HepG2 (cell line): ENCODE results near the gene NOVA2. TPM values are rescaled to one million over a fixed set of nuclear protein-coding genes. Genes with fewer than 3 reads are reported as not detected.

Source experiments
- ARID2 ChIP-seq: sonication (generic); formaldehyde crosslinking; IDR thresholded peaks from 2 replicates; pipeline ENCODE4 v1.8.1; 2022; ENCODE audit warnings: mild to moderate bottlenecking, missing genetic modification reagents, borderline replicate concordance
- E2F2 ChIP-seq: sonication (generic); formaldehyde crosslinking; IDR thresholded peaks from 2 replicates; pipeline ENCODE4 v1.4.0; 2020; ENCODE audit warnings: missing genetic modification reagents, borderline replicate concordance
- GABPA ChIP-seq, 2 experiments: IDR thresholded peaks; 2 replicates each; pipeline ENCODE4 v1.6.1; 2011 to 2016; ENCODE audit warnings: low read depth in 2 of 2, low read length in 1 of 2, missing biosample characterization in 1 of 2, missing genetic modification characterization in 1 of 2
- HHEX ChIP-seq: IDR thresholded peaks from 2 replicates; pipeline ENCODE4 v1.6.1; 2016; ENCODE audit warnings: control low read depth
- KDM4B ChIP-seq: sonication (generic); formaldehyde crosslinking; IDR thresholded peaks from 2 replicates; pipeline ENCODE4 v1.4.0; 2020; ENCODE audit warnings: missing genetic modification reagents
- KMT2B ChIP-seq: IDR thresholded peaks from 2 replicates; pipeline ENCODE4 v1.6.1; 2016; ENCODE audit warnings: missing genetic modification reagents, missing compliant biosample characterization
- MIXL1 ChIP-seq: IDR thresholded peaks from 2 replicates; pipeline ENCODE4 v1.6.1; 2016
- MLLT10 ChIP-seq: sonication (generic); formaldehyde crosslinking; IDR thresholded peaks from 2 replicates; pipeline ENCODE4 v1.4.0; 2020; ENCODE audit warnings: missing genetic modification reagents
- MTF2 ChIP-seq: sonication (generic); formaldehyde crosslinking; IDR thresholded peaks from 2 replicates; pipeline ENCODE4 v1.5.0; 2020; ENCODE audit warnings: missing genetic modification reagents, borderline replicate concordance
- NFIC ChIP-seq: IDR thresholded peaks from 2 replicates; pipeline ENCODE4 v1.6.1; 2012; ENCODE audit warnings: mild to moderate bottlenecking, low read length, inconsistent platforms
- PAX8 ChIP-seq: sonication (generic); formaldehyde crosslinking; IDR thresholded peaks from 2 replicates; pipeline ENCODE4 v1.8.0; 2022; ENCODE audit warnings: mild to moderate bottlenecking, missing genetic modification reagents, borderline replicate concordance
- PCBP1 ChIP-seq: fragments of 200-400 bp; formaldehyde crosslinking; IDR thresholded peaks from 2 replicates; pipeline ENCODE4 v1.6.1; 2017; ENCODE audit warnings: mild to moderate bottlenecking, low read depth, low read length, borderline replicate concordance
- PITX1 ChIP-seq: sonication (generic); formaldehyde crosslinking; IDR thresholded peaks from 2 replicates; pipeline ENCODE4 v1.5.1; 2020; ENCODE audit warnings: mild to moderate bottlenecking, missing genetic modification reagents
- POLR2G ChIP-seq: fragments of 200-400 bp; formaldehyde crosslinking; IDR thresholded peaks from 2 replicates; pipeline ENCODE4 v1.6.1; 2018; ENCODE audit warnings: mild to moderate bottlenecking, low read depth, low read length, moderate library complexity
- REXO4 ChIP-seq: sonication (generic); formaldehyde crosslinking; IDR thresholded peaks from 2 replicates; pipeline ENCODE4 v1.8.0; 2022; ENCODE audit warnings: missing genetic modification reagents, mild to moderate bottlenecking, borderline replicate concordance
- SYNCRIP ChIP-seq: fragments of 200-400 bp; formaldehyde crosslinking; IDR thresholded peaks from 2 replicates; pipeline ENCODE4 v1.6.1; 2018; ENCODE audit warnings: mild to moderate bottlenecking, low read depth, low read length; ENCODE audit not compliant: insufficient read depth
- TFDP2 ChIP-seq: sonication (generic); formaldehyde crosslinking; IDR thresholded peaks from 2 replicates; pipeline ENCODE4 v1.4.0; 2020; ENCODE audit warnings: missing genetic modification reagents
- TRIM24 ChIP-seq: sonication (generic); formaldehyde crosslinking; IDR thresholded peaks from 2 replicates; pipeline ENCODE4 v1.8.0; 2022; ENCODE audit warnings: mild to moderate bottlenecking, missing genetic modification reagents
- XRCC5 ChIP-seq: fragments of 200-400 bp; formaldehyde crosslinking; optimal IDR thresholded peaks from 2 replicates; pipeline ENCODE3; 2017; ENCODE audit warnings: mild to moderate bottlenecking, low read length
- ZBTB14 ChIP-seq: sonication (generic); formaldehyde crosslinking; IDR thresholded peaks from 2 replicates; pipeline ENCODE4 v1.4.0; 2020; ENCODE audit warnings: missing genetic modification reagents
- ZNF225 ChIP-seq: sonication (generic); formaldehyde crosslinking; IDR thresholded peaks from 2 replicates; pipeline ENCODE4 v1.4.0; 2020; ENCODE audit warnings: mild to moderate bottlenecking, missing genetic modification reagents
- ZNF274 ChIP-seq: sonication (generic); formaldehyde crosslinking; IDR thresholded peaks from 2 replicates; pipeline ENCODE4 v1.5.1; 2020; ENCODE audit warnings: mild to moderate bottlenecking, missing genetic modification reagents
- ZNF543 ChIP-seq: sonication (generic); formaldehyde crosslinking; IDR thresholded peaks from 2 replicates; pipeline ENCODE4 v1.4.0; 2020; ENCODE audit warnings: mild to moderate bottlenecking, missing genetic modification reagents
- ZNF572 ChIP-seq: sonication (generic); formaldehyde crosslinking; IDR thresholded peaks from 2 replicates; pipeline ENCODE4 v1.5.1; 2020; ENCODE audit warnings: mild to moderate bottlenecking, missing genetic modification reagents
- ZNF775 ChIP-seq: sonication (generic); formaldehyde crosslinking; IDR thresholded peaks from 2 replicates; pipeline ENCODE4 v1.4.0; 2020; ENCODE audit warnings: missing genetic modification reagents, mild to moderate bottlenecking, moderate library complexity, borderline replicate concordance
- polyA plus RNA-seq, 8 experiments: library from polyadenylated mRNA; depleted of rRNA in 3 of 8; stranded (reverse) in 7 of 8; unstranded in 1 of 8; fragments of >200 nt; fragmentation: Illumina TruSeq in 4 of 8; extraction: Trizol in 4 of 8; gene quantifications; 2 replicates each; pipeline versions ENCODE4 v1.2.1 to v1.2.3, GENCODE V29; 2011 to 2016; ENCODE audit warnings: low read depth in 4 of 8, missing spikeins in 1 of 8, mixed read lengths in 1 of 8; ENCODE audit not compliant: insufficient read depth in 1 of 8
- total RNA-seq, 5 experiments: library from RNA; depleted of rRNA; stranded (reverse); fragments of >200 nt; fragmentation: Illumina TruSeq; extraction: Trizol; gene quantifications; 2 replicates each; pipeline ENCODE4 v1.2.3, GENCODE V29; 2016; ENCODE audit warnings: low read depth in 1 of 5

NOVA2 gene
- total and polyA plus RNA-seq, 2 of the 13 experiments (the other 11 are each of a cell fraction or from before 2014, with no cell fraction given), result not detected

- TF ChIP-seq HHEX (CRISPR knock-in tag) (no peak), KMT2B (no peak), XRCC5 (no peak), GABPA (IDR thresholded peaks at IDR 0.05; ENCODE audit: low read depth, low read length) (peak; percentile 62), GABPA (CRISPR knock-in tag; IDR thresholded peaks at IDR 0.05; ENCODE audit: low read depth) (peak; percentile 89), PCBP1 (0 out of 2 replicates have a peak, but pooled peaks have one; percentile 20), MIXL1 (CRISPR knock-in tag) (no peak), POLR2G (no peak), REXO4 (CRISPR knock-in tag) (no peak), ZNF543 (CRISPR knock-in tag) (peak; percentile 10; the same call in 1 of the 2 replicates), ARID2 (CRISPR knock-in tag) (no peak), E2F2 (no peak), TFDP2 (CRISPR knock-in tag) (no peak; the same call in 1 of the 2 replicates), PAX8 (CRISPR knock-in tag) (no peak), ZNF225 (0 out of 2 replicates have a peak, but pooled peaks have one; percentile 49), PITX1 (CRISPR knock-in tag) (no peak), ZNF274 (CRISPR knock-in tag) (no peak), ZNF572 (CRISPR knock-in tag) (no peak), NFIC (no peak), KDM4B (no peak), ZNF775 (CRISPR knock-in tag) (no peak), MTF2 (CRISPR knock-in tag) (no peak), ZBTB14 (CRISPR knock-in tag) (no peak), MLLT10 (no peak), TRIM24 (CRISPR knock-in tag) (no peak), SYNCRIP (no peak)
Observed at GRCh38 chr19:45885556-45886426, 87.9 kb downstream of the NOVA2 start, which contains the start of gene IRF2BP1 (continued).
